DMS 273 (cell line): ENCODE measurements around the gene TMEM129.
"Not testable (repeated sequence)": the region's sequence is repeated elsewhere in the genome, so short reads cannot be mapped to it uniquely, and the experiment has no call there.

ENCODE experiments used
- DNase-seq: peaks from one replicate; lab custom pipeline; 2025; ENCODE audit not compliant: unreplicated experiment; lab: John Stamatoyannopoulos, UW

Gene TMEM129

DNA sequence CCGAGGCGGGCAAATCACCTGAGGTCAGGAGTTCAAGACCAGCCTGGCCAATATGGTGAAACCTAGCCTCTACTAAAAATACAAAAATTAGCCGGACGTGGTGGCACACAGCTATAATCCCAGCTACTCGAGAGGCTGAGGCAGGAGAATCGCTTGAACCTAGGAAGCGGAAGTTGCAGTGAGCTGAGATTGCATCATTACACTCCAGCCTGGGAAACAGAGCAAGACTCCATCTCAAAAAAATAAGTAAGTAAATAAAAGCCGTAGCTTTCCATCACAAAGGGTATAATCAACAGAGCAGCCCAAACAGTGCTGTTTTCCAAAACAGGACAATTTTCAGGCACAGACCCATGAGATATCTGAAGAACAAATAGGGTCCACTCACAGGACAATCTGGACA is 19.5 kb downstream of the TMEM129 start:
- not testable (repeated sequence) for DNase-seq

DNA sequence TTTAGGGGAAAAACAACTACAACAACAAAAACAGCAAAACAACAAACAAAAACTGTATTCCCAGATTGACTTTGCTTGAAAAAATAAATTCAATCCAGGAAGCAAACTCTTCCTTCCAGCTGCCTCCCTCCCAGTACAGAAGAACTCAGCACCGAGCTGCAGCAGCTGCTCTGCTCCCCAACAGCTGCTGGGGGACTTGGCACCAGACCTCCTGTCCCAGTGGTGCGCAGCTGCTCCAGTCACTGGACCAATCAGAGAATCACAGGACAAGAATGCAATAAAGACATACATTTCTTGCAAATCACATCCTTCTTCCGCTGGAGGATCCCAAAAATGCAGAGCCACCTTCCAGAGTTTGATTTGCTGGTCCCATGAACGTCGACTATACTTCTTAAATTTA is 25.2 kb downstream of the TMEM129 start:
- DNase-seq, result peak; percentile 72

DNA sequence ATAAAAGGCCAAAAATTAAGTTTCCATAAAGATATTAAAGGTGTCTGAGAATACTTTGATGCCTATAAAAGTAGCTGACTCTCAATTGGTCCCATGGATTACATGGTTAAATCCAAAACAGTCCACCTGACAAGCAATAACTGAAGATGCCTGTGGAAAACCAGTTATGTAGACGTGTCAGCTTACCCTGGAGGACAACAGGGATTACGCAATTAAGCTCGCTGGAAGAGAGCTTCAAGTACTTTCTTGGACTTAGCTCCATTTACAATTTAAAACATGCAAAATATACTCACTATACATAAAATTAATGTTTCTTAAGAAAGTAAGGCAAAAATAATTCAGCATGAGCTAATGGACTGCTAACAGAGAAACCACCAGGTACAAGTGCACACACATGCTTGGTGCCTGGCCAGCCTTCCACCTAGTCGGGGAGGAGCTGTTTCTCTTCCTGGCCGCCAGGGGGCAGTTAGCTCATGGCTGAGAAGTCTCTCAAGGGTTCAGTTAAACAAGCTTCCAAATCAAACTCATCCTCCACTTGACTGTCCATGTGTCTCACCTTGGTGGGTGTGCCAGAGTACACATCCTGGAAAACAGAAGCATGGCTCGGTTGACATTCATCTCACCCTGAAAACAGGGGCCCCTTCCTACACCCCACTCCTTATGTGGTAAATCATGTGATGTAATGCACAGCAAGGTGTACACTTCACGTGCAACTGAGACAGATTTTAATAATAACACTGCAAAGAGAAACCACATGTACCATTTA is 27.8 kb downstream of the TMEM129 start:
- peak; percentile 82 for DNase-seq

DNA sequence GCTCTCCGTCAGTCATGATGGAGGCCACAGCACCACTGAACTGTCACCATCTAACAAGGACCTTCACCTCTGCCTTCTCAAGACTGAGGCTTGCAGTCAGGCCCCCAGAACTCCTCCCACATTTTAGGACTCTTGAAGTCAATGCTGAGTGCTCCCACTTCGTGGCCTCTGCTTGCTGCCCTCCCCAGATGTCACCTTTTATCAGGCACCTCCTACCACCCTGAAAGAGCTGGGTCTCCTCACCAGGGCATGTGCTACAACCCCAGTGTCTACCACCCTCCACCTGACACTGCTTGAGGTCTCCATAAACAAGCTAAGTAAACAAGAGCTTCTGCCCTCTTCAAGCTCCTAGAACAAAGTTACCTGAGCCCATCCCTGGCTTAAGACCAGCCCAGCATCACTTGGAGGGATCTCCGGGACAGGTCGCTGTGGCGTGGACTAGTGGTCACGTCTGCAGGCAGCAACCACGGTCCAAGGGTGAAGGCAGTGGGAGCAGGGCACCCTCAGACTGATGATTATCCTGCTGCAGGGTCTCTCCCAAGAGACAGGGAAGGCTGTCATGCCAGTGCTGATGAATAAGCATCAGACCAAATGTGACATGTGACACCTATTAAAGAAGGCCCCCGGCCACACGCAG is 29.3 kb downstream of the TMEM129 start:
- no peak for DNase-seq

DNA sequence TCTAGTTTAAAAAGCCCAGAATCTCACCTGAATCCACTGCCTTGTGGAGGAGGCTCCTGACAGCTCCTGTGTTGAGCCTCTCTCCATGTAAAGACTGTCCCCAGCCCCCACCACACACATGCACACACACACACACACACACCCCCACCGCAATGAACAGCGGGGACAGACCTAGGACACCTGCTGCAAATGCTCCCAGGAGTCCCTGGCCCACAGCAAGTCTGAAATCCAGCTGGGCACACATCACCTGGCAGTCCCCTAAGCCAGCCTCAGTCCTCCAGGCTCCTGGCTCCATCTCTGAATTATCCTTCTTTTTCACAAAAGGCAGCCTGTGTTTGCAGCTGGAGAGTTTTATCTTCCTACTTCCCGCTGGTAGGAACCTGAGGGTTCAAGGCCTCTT is 30.4 kb downstream of the TMEM129 start:
- no peak for DNase-seq

DNA sequence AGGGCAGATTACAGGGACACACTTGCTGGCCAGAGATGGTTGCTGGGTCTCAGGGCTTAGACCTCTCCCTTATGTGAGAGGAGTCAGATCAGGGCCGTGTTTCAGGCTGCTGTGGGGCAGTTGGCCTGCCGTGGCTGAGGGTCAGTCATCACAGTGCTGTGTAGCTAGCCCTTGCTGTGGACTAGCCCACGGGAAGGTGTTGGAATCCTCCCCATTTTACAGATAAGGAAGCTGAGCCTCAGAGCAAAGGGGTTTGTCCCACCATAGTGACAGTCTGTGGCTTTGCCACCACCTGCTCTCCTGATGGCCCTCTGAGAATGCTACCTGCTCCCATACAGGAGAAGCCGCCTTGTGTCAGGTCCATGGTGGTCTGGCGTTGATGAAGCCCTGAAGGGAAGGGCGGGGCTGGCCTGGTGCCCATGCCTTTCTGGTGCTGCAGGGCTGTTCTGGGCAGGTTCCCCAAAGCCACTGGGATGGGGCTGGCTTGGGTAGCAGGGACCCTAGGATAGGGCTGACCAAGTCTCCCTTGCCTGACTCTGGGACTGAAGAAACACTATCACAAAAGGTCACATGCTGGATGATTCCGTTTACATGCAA is 34.6 kb downstream of the TMEM129 start:
- peak; percentile 19 for DNase-seq

DNA sequence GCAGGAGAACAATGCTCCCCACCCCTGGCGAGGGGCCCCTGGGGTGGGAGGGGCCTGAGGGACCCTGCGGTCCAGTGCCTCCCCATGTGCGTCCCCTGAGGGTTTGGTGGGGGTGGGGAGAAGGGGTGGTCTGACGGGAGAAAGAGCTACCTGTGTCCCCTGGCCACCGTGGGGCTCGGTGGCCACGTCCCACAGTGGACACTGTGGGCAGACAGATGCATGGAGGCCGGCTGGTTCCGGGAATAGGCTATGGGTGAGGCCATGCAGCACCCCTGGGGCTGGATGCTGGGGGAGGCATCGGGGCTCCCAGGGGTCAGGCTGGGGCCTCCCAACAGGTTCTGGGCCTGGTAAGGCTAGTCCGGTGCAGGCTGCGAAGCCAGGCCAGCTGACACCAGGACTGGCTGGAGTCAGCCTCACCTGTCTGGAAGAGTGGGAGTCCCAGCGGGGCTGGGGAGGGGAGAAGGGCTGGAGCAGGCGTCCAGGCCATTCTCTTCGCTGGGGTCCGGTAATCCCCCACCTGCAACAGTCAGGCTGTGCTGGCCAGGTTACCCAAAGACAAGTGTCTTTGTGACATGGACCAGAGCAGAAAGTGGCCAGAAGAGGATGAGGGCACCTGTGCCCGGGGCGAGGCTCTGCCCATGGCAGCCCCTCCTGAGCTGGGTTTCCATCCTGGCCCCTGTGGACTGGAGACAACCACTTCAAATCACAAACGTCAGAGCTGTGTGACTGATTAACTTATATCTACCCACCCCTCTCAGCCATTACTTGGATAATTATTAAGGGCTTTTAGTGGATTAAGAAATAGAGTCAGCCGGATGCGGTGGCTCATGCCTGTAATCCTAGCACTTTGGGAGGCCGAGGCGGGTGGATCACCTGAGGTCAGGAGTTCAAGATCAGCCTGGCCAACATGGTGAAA is 35.6 kb downstream of the TMEM129 start:
- no peak for DNase-seq

DNA sequence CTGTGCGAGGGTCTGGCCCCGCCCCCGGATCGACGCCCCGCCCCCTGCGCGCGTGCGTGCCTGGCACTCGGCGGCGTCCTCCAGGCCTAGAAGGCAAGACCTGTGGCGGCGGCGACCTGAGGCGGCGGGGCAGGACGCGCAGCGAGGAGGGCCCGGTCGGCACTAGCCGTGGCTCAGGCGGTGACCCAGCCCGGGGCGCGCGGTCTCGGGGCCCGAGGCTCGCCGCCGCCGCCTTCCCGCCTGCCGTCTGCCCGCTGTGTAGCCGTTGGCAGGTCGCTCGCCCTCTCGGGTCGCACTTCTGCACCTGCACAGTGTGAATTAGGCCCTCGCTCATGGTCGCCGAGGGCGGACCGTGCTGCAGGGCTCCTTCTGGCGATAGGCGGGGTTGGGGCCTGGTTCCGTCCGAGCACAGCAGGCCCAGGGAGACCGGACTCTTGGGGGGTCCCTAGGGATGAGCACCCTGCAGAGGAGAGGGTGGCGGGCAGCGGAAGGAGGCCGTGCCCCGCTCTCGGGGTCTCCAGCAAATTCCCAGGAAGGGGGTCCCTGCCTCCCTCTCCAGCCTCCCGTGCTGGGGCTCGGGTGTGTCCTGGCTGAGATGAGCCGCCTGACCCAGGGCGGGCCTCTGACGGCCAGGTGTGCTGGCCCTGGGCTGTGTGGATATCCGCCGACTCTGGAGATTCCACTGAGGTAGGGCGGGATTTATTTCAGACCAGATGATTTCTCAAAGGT is 36.5 kb downstream of the TMEM129 start:
- no peak for DNase-seq

DNA sequence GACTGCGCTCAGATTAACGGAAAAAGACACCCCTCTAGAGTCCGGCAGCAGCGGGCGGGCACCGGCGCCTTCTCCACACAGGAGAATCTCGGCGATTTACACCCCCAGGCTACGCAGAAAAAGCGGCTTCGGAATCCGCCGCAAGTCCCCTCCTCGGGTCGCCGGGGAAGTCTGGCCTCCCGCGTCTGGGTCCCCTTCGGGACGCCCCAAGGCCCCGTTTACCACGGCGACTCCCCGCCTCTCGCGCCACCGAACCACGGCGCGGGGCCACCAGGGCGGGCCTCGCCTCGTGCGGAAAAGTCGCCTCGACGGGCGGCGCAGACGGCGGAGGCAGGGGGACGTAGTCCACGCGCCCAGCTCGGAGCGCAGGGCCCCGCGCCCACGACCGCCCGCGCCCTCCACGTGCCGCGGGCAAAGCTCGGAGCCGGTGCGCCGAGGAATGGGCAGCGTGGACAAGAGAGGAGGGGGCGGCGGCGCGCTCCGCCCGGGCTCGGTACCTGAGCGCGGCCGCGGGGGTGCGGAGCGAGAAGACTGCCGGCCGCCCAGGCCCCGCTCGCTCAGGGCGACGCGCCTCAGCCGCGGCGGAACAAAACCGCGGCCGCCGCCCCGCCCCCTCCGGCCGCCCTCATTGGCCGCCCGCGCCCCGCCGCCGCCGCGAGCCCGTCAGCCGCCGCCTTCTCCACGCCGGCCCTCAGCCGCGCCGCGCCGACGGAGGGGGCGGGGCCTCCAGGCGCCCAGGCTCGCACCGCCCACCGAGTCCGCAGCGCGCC is 37.2 kb downstream of the TMEM129 start, which contains the start of gene FAM53A:
Gene FAM53A (minus strand): TSS at position 578 of the 770 bp plus-strand sequence. CDS start 15,572 bp downstream, outside the sequence.
- DNase-seq, result peak; percentile 92

DNA sequence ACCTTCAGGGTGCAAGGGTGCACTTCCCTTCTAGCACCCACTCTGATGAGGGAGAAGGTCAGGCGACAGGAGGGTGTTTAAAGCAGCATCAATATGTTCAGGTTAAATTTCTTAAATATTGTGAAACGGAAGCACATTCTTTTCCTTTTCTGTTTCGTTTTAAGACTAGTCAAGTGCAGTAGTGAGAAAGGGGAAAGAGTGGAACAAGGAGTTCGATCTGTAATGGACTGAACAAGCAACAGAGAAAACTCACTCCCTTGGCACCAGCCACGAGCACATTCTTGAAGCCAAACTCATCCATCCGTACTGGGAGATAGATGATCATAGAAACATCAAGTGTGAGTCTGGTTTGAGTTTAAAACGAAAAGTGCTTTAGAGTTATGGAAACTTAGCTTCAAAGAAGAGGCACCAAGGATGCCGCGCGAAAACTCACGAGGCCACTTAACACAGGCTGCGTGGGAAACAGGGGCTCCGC is 37.8 kb downstream of the TMEM129 start:
- DNase-seq, result peak; percentile 59

DNA sequence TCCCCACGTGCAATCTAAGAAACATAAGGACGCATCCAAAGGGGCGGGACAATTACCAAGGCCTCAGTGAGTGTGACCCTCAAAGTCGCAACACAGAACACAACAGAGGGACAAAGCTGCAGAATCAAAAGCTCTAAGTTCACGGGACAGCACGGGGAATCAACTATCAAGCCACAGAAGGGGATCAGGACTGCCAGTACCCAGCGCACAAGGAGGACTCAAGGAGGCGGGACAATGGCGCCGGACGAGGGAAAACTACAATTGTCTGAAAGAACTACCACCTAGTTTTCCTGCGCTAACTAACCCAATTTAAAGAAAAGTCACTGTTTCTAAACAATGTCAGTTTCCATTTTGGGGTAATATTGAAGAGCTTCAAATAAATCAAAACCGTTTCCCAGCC is 38.3 kb downstream of the TMEM129 start:
- DNase-seq, result no peak

DNA sequence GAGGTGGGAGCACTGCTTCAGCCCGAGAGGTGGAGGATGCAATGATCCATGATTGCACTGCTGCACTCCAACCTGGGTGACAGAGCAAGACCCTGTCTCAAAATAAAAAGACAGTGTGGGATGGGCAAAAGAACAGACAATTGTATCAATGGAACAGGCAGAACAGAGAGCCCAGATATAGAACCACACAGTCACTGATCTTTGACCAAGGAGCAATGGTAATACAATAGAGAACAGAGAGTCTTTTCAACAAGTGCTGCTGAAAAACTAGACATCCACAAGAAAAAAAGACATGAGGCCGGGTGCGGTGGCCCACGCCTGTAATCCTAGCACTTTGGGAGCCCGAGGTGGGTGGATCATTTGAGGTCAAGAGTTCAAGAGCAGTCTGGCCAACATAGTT is 42.9 kb downstream of the TMEM129 start:
- no peak for DNase-seq

DNA sequence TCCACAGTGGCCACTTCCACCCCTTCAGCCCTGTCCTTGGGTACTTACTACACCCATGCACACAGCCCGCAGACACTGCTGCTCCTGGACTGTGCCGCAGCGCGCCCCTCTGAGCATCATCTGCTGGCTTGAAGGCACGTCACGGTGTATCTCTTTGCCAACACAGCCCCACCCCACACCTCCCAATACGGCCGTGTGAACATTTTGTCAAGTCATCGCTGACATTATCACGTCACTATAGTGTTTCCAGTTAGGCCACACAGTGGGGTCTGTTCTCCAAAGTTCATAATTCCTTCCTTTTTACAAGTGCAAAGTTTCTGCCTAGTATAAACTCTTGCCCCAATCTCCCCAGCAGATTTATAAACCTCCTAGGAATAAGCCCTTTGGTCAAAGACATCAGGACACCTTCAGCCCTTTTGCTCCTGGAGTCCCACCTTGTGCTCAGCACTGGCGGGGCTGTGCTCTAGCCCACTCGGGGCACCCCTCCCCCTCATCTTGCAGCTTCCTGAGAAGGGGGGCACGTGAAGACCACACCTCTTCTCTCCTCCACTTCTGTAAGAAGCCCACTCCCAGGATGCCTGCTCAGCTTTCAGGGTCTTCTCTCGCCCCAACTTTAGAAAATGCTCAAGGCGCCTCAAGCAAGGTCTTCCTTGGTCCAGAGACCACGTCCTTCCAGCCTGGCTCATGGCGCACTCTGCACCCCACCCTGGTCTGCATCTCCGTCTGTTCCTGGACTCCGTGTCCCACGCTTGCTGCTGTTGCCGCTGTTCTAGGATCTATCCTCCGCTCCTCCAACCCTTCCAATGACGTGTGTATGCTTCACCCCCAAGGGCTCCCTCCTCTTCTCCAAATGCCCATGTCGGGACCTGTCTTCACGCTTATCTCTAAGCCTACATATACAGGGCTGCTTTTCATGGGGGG is 44.3 kb downstream of the TMEM129 start:
- DNase-seq, result no peak

DNA sequence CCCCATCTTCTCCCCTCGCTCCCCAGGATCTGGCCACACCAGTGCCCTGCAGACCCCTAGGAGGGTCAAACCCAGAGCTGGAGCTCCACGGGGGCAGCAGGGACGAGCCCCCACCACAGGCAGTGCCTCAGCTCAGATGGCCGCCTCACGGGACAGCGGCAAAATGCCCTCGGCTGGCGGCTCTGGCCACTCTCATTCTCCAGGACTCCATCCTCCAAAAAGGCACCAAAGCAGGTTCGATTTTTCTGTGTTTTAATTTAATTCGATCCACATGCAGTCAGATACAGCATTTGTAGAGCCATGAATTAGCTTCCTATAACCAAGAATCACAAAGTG is 45.4 kb downstream of the TMEM129 start:
- DNase-seq, result no peak

DNA sequence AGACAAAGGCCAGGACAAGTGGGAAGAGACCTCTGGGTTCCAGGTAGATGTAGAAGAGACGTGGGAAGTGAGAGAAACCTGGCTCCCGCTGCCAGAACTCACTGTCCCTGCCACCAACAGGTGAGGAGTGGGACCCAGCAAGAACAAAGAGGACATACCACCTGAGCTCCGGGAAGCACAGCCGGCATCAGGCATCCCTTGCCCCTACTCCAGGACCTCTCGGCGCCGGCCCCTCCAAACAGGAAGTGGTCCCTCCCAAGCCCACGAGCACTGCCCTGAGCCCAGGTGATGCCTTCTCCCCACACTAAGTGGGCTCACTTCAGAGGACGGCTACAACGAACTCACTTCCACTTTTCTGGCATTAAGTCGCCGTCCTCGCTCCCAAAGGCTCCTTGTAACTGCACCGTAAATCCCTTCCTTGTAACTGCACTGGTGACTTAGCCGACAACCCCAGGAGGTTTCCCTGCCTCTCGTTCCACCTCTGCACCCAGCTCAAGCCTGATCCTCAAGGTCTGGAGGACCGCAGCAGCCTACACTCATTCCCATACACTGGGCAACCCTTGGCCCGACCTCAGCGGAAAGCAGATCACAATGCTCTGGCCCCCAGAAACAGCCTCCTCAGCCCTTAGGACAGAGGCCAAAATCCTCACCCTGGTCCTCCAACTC is 45.9 kb downstream of the TMEM129 start:
- no peak for DNase-seq

DNA sequence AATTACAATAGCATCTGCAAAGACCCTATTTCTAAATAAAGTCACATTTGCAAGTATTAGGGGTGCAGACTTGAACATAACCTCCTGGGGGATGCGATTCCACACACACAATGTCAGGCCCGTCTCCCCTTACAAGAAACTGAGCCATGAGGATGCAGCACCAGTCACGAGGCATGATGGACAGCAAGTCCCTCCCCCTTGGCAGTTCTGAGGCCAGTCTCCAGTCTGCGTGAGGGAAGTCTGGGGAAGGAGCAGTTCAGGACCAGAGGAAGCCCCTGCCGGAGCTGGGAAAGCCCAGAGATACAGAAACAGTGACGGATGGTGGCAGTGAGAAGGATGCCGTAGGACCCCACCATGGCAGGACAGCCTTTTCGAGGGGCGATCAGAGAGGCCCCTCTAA is 46.4 kb downstream of the TMEM129 start:
- DNase-seq, result no peak

DNA sequence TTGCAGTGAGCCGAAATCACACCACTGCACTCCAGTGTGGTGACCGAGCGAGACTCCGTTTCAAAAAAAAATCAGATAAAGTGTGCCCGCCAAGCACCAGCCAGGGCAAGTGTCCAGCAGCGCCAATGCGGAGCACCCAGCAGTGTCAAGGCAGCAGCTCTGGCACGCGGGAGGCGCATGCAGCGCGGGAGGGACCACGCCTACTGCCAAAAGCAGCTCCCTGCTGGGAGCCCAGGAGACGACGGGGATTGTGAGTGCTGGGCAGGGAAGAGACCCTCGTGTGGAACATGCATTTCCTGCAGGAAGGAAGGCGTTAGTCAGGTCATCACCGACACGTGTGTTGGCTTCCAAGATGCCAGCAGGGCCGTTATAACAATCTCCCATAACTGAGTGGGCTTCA is 47.5 kb downstream of the TMEM129 start:
- DNase-seq, result no peak

DNA sequence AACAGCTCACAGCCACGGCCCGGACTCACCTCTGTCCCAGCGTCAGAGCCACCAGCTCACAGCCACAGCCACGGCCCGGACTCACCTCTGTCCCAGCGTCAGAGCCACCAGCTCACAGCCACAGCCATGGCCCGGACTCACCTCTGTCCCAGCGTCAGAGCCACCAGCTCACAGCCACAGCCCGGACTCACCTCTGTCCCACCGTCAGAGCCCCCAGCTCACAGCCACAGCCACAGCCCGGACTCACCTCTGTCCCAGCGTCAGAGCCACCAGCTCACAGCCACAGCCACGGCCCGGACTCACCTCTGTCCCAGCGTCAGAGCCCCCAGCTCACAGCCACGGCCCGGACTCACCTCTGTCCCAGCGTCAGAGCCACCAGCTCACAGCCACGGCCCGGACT is 50.1 kb downstream of the TMEM129 start:
- DNase-seq, result not testable (repeated sequence)
